LNCAP (cell line): ENCODE measurements around the gene CLDN3.

Experiments
- TF ChIP-seq, protein P1 (sequence below): fragments of 450-650 bp; IDR thresholded peaks from 2 replicates; pipeline ENCODE4 v1.5.1; 2017; ENCODE audit warnings: mild to moderate bottlenecking

Gene CLDN3

DNA sequence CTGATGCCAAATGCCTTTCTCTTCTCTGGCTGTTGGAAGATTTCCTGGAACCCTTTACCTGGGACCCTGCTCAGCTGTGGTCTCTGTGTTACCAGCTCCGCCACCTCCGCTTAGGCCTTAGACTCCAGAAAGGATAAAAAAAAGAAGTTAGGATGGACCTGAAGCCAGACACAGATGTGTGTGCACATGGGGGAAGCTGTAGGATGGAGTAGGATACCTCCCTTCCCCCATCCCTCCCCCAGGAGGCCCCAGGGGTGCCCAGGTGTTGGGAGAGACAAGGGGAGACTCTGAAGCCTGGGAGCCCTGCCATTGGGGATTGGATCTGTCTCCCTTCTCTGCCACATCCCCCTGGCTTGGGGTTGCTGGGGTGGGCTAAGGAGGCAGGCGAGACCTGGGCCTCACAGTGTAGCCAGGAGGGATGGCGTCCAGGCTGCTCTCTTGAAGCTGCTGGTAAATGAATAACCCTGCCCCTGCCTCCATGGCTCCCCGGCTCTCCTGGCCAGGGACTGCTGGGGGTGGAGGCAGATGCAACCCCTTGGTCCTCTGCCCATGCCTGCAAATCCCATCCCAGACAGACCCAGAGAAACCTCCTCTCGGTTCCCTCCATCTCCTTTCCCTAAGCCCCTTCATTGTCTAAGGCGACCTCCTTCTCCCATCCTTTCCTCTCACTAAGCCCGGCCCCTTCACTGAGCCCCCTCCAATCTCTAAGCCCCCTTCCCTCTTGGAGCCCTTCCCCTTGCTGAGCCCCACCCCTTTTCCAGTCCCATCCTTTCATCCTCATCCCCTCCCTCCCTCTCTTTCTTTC is 8.0 kb downstream of the CLDN3 start:
- TF ChIP-seq, protein P1, sequence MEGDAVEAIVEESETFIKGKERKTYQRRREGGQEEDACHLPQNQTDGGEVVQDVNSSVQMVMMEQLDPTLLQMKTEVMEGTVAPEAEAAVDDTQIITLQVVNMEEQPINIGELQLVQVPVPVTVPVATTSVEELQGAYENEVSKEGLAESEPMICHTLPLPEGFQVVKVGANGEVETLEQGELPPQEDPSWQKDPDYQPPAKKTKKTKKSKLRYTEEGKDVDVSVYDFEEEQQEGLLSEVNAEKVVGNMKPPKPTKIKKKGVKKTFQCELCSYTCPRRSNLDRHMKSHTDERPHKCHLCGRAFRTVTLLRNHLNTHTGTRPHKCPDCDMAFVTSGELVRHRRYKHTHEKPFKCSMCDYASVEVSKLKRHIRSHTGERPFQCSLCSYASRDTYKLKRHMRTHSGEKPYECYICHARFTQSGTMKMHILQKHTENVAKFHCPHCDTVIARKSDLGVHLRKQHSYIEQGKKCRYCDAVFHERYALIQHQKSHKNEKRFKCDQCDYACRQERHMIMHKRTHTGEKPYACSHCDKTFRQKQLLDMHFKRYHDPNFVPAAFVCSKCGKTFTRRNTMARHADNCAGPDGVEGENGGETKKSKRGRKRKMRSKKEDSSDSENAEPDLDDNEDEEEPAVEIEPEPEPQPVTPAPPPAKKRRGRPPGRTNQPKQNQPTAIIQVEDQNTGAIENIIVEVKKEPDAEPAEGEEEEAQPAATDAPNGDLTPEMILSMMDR = no peak

- TF ChIP-seq, protein P1 = no peak
Measured at GRCh38 chr7:73758581-73759138, 11.4 kb downstream of the CLDN3 start.

- TF ChIP-seq, protein P1 = no peak
Measured at GRCh38 chr7:73749931-73750776, 19.9 kb downstream of the CLDN3 start.

DNA sequence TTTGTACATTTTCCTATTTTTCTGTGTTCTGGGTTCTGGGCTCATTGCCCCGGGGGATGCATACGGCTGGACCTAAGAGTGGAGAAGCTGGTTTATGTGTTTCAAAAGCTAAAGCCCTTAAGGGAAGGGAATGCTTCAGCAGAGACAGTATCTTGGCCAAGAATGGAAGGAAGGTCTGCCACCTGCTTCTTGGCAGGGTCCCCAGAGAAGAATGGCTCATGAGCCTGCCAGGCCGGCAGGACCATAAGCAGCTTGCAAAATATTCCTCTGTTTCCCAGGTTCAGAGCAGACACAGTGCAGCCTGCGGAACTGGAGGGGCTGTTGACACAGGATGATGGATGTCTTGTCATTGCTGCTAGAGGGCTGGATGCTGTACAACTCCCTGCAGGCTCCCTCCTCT is 23.7 kb downstream of the CLDN3 start:
- TF ChIP-seq, protein P1 = no peak

DNA sequence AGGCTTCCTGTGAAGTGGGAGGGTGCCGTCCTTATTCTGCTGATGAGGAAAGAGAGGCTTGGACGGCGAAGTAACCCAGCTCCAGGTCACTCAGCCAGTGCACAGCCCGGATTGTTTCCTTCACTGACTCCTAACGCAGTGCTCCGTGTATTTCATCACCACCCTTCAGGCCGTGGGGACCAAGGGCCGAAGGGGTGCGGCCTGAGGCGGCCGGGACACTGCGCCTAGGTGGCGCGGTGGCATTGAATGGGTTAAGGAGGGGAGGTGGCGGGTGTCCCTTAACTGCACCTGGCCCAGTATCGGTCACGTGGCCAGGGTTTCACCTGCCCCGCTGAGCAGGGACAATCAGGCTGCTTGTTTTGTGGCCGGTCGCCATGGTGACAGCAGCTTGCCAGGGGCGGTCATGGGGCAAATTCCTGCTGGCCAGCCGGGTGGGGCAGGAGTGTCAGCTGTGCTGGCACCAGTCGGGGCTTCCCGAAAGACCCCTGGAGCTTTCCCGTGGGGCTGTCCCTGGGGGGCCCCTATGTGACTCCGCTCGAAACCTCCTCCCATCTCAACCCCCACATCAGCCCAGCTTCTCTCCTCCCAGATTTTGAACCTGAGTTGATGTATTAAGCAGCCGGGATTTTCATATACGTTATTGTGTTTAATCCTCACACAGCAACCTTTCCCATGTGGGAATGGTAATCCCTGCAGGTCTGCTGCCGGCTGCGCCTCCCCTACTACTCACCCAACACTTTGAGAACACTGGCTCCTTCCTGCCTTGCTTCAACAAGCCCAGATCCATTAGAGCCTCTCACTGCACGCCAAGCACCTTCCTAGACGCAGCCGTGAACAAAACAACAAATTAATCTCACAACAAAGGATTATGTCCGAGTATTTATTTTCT is 27.1 kb downstream of the CLDN3 start:
- TF ChIP-seq, protein P1 = no peak

- TF ChIP-seq, protein P1 = no peak
Measured at GRCh38 chr7:73742338-73742752, 27.7 kb downstream of the CLDN3 start.

- TF ChIP-seq, protein P1 = no peak
Measured at GRCh38 chr7:73741600-73741999, 28.5 kb downstream of the CLDN3 start.
